GM12864 (cell line): ENCODE data around the gene CHST9.

Experiments used
- DNase-seq: peaks from one replicate; pipeline ENCODE4 v3.0.0-alpha.2; 2011; ENCODE audit warnings: low read depth
- H3K4me3 ChIP-seq: 2 replicates; pipeline ENCODE4 v1.5.1; 2011; ENCODE audit warnings: mild to moderate bottlenecking, low read depth, low read length, control low read depth
- TF ChIP-seq, protein P1 (sequence below): IDR thresholded peaks from 2 replicates; pipeline ENCODE4 v1.5.1; 2011; ENCODE audit warnings: low read depth, mild to moderate bottlenecking, moderate library complexity, low read length, control low read depth, inconsistent platforms; ENCODE audit errors: missing control alignments

CHST9 gene

DNA sequence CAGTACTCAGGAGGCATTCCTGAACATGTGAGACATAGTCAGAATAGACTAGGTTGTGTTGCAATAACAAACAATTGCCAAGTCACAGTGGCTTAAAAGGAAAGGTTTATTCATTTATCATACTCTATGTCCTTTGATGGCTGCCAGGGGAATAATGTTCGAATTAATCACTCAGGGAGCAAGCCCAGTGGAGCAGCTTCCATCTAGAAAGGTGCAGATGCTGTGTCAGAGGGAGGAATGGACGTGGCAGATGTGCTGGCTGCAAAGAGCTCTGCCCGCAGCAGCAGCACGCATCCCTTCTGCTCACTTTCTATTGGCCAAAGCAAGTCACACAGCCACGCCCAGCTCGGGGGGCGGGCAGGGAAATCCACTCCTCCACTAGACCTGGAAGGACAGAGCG is 213.7 kb downstream of the CHST9 start:
- no peak for DNase-seq
- TF ChIP-seq, protein P1, sequence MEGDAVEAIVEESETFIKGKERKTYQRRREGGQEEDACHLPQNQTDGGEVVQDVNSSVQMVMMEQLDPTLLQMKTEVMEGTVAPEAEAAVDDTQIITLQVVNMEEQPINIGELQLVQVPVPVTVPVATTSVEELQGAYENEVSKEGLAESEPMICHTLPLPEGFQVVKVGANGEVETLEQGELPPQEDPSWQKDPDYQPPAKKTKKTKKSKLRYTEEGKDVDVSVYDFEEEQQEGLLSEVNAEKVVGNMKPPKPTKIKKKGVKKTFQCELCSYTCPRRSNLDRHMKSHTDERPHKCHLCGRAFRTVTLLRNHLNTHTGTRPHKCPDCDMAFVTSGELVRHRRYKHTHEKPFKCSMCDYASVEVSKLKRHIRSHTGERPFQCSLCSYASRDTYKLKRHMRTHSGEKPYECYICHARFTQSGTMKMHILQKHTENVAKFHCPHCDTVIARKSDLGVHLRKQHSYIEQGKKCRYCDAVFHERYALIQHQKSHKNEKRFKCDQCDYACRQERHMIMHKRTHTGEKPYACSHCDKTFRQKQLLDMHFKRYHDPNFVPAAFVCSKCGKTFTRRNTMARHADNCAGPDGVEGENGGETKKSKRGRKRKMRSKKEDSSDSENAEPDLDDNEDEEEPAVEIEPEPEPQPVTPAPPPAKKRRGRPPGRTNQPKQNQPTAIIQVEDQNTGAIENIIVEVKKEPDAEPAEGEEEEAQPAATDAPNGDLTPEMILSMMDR = no peak
- no peak overlapping the region for H3K4me3 ChIP-seq

GRCh38 chr18:26970637-26971036 is 214.5 kb downstream of the CHST9 start:
- TF ChIP-seq, protein P1 = no peak
- no peak for DNase-seq
- H3K4me3 ChIP-seq = no peak overlapping the region

- DNase-seq = no peak
- H3K4me3 ChIP-seq = no peak overlapping the region
- TF ChIP-seq, protein P1 = no peak
Measured at GRCh38 chr18:26965206-26965605, 219.9 kb downstream of the CHST9 start.

DNA sequence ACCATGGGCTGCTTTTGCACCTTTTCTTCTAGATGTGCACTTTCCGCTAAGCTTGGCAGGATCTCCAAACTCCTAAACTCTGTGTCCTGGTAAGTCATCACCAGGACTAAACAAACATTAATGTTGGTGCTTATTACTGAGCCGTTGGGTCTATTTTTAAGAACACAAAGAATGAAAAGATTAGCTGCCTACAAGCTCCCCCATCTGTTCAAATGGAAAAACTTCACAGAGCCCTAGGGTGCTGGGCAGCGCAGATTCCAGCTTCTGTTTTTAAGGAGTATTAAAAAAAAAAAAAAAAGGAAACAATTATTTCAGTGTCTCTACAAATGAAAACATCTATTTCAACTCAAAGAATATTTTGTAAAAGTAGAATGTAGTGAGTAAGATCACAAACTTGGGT is 221.8 kb downstream of the CHST9 start:
- TF ChIP-seq, protein P1 = no peak
- no peak overlapping the region for H3K4me3 ChIP-seq
- no peak for DNase-seq

- no peak for DNase-seq
- TF ChIP-seq, protein P1 = no peak
- H3K4me3 ChIP-seq = no peak overlapping the region
Measured at GRCh38 chr18:26961839-26962238, 223.3 kb downstream of the CHST9 start.

DNA sequence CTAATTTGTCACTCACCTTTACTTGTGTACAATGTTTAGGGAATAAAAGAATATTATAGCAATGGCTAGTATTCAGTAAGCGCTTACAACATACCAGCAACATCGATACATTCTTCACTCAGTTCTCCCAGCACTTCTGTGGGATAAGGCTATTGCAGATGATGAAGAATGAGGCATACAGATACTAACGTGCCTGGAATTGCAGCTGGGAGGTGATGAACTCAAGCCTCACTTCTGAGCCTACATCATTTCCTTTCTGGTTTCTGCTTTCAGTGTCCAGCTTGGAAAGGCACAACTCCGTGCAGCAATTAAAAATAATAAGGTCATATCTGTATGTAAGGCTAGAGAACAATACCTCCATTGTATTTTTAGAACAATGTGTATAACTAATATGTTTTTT is 224.2 kb downstream of the CHST9 start:
- TF ChIP-seq, protein P1 = no peak
- no peak overlapping the region for H3K4me3 ChIP-seq
- no peak for DNase-seq

DNA sequence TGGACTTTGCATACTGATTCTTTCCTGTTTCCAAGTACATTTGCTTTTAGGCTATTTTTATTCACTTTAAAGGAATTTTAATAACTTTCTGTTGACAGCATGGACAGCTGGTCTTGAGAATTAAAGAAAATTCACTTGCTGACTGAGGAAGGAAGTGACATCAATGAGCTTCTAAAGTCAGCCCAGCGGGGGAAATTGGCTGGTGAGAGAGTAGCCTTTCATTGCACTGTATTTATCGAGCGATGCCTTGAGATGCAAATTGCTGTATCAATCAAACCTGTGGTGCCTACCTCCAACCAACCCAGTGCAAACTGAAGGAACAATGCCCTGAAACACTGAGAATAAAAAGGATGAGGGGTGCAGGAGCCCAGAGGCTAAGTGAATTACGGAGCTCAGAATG is 228.2 kb downstream of the CHST9 start:
- no peak for DNase-seq
- no peak overlapping the region for H3K4me3 ChIP-seq
- TF ChIP-seq, protein P1 = no peak
